IMR-90 (cell line): ENCODE measurements around the gene RHPN2. TPM values are rescaled to one million over a fixed set of nuclear protein-coding genes. Genes with fewer than 3 reads are reported as not detected.
A peak's percentile ranks its signal among the peaks of the same experiment; 100 is the strongest.

Source experiments
- ATAC-seq: fragments of 200-7000 bp; cut with Tn5 transposase; 2 replicates; pipeline ENCODE4 v1.9.1; 2020; ENCODE audit warnings: low read depth, mild to moderate bottlenecking, moderate library complexity
- BruUV-seq: library from RNA; stranded (reverse); fragments of 400-500 nt; replicated peaks from 2 replicates; lab custom pipeline; 2021; lab: Mats Ljungman, UMichigan
- CTCF ChIA-PET: fragments of 300-600 bp; formaldehyde crosslinking; extraction: SDS; loops from one replicate; lab custom pipeline; 2021; ENCODE audit warnings: antibody characterized with exemption; lab: Yijun Ruan, JAX
- POLR2A ChIA-PET: fragments of 300-600 bp; sonication (Branson Sonifier 250); formaldehyde crosslinking; loops from one replicate; lab custom pipeline; 2022; ENCODE audit warnings: antibody characterized with exemption; ENCODE audit not compliant: unreplicated experiment; lab: Charles Lee
- DNase-seq: peaks from one replicate; pipeline ENCODE4 v3.0.0; 2013
- H2AFZ ChIP-seq: replicated peaks from 2 replicates; pipeline ENCODE3; 2013; ENCODE audit warnings: low read length, mild to moderate bottlenecking; ENCODE audit not compliant: poor library complexity
- H2AK5ac ChIP-seq: 2 replicates; pipeline ENCODE4 v1.6.1; 2013; ENCODE audit warnings: low read depth, low read length, inconsistent platforms
- H2AK9ac ChIP-seq: replicated peaks from 2 replicates; pipeline ENCODE3; 2013; ENCODE audit warnings: mild to moderate bottlenecking, low read depth, low read length, moderate library complexity; ENCODE audit not compliant: poor library complexity
- H2BK120ac ChIP-seq: 2 replicates; pipeline ENCODE4 v1.6.1; 2013; ENCODE audit warnings: low read depth, low read length, inconsistent platforms
- H2BK15ac ChIP-seq: 3 replicates; pipeline ENCODE4 v1.6.1; 2013; ENCODE audit warnings: low read depth, low read length, inconsistent platforms
- H2BK20ac ChIP-seq: 2 replicates; pipeline ENCODE4 v1.6.1; 2013; ENCODE audit warnings: low read depth, mild to moderate bottlenecking, inconsistent platforms, low read length, moderate library complexity
- H2BK5ac ChIP-seq: 2 replicates; pipeline ENCODE4 v1.6.1; 2013; ENCODE audit warnings: mild to moderate bottlenecking, low read depth, low read length, inconsistent platforms; ENCODE audit not compliant: poor library complexity, severe bottlenecking
- H3K14ac ChIP-seq: replicated peaks from 2 replicates; pipeline ENCODE4 v1.6.1; 2013; ENCODE audit warnings: low read depth, low read length, inconsistent platforms
- H3K18ac ChIP-seq: 2 replicates; pipeline ENCODE4 v1.6.1; 2013; ENCODE audit warnings: low read depth, low read length, control low read depth
- H3K23ac ChIP-seq: 2 replicates; pipeline ENCODE4 v1.6.1; 2013; ENCODE audit warnings: low read depth, low read length, inconsistent platforms
- H3K27ac ChIP-seq: 2 replicates; pipeline ENCODE4 v1.5.1; 2013; ENCODE audit warnings: mild to moderate bottlenecking, control low read depth, low read length; ENCODE audit not compliant: insufficient read depth
- H3K27me3 ChIP-seq: 2 replicates; pipeline ENCODE4 v1.6.1; 2013; ENCODE audit warnings: low read length; ENCODE audit not compliant: control insufficient read depth, insufficient read depth
- H3K36me3 ChIP-seq: 2 replicates; pipeline ENCODE4 v1.6.1; 2013; ENCODE audit warnings: low read length, mixed read lengths; ENCODE audit not compliant: control insufficient read depth, insufficient read depth
- H3K4ac ChIP-seq: 2 replicates; pipeline ENCODE4 v1.6.1; 2013; ENCODE audit warnings: low read depth, low read length, inconsistent platforms
- H3K4me1 ChIP-seq: 2 replicates; pipeline ENCODE4 v1.6.1; 2013; ENCODE audit warnings: low read length, mixed read lengths; ENCODE audit not compliant: control insufficient read depth, insufficient read depth
- H3K4me2 ChIP-seq: 2 replicates; pipeline ENCODE4 v1.6.1; 2013; ENCODE audit warnings: low read depth, mild to moderate bottlenecking, control low read depth, low read length, moderate library complexity
- H3K4me3 ChIP-seq: 2 replicates; pipeline ENCODE4 v1.5.1; 2013; ENCODE audit warnings: low read depth, mild to moderate bottlenecking, control low read depth, low read length, moderate library complexity; ENCODE audit not compliant: insufficient read depth
- H3K56ac ChIP-seq: 2 replicates; pipeline ENCODE4 v1.6.1; 2013; ENCODE audit warnings: low read length, inconsistent platforms; ENCODE audit not compliant: insufficient read depth; ENCODE audit errors: extremely low read depth
- H3K79me1 ChIP-seq, 2 experiments: 2 replicates each; pipeline ENCODE4 v1.6.1; 2013; ENCODE audit warnings: low read length in 2 of 2, inconsistent platforms in 1 of 2, low read depth in 1 of 2
- H3K9ac ChIP-seq: 2 replicates; pipeline ENCODE4 v1.6.1; 2013; ENCODE audit warnings: low read depth, low read length, control low read depth
- H3K9me1 ChIP-seq: 2 replicates; pipeline ENCODE4 v1.6.1; 2013; ENCODE audit warnings: low read length, inconsistent platforms; ENCODE audit not compliant: insufficient read depth
- H3K9me3 ChIP-seq: 2 replicates; pipeline ENCODE4 v1.6.1; 2013; ENCODE audit warnings: low read length; ENCODE audit not compliant: control insufficient read depth, insufficient read depth
- H4K20me1 ChIP-seq: 2 replicates; pipeline ENCODE4 v1.6.1; 2013; ENCODE audit warnings: low read length, inconsistent platforms; ENCODE audit not compliant: insufficient read depth
- H4K5ac ChIP-seq: 2 replicates; pipeline ENCODE4 v1.6.1; 2013; ENCODE audit warnings: mild to moderate bottlenecking, low read depth, low read length, control low read depth
- H4K8ac ChIP-seq, 2 experiments: 2 replicates each; pipeline ENCODE4 v1.6.1; 2013; ENCODE audit warnings: low read depth in 2 of 2, low read length in 2 of 2, control low read depth in 1 of 2, inconsistent platforms in 1 of 2
- H4K91ac ChIP-seq: 2 replicates; pipeline ENCODE4 v1.6.1; 2013; ENCODE audit warnings: low read depth, low read length, inconsistent platforms; ENCODE audit not compliant: insufficient read depth
- ELK1 ChIP-seq: fragments of 150-350 bp; IDR thresholded peaks from 2 replicates; pipeline ENCODE4 v1.6.1; 2016; ENCODE audit warnings: low read depth, mild to moderate bottlenecking, low read length, moderate library complexity, borderline replicate concordance
- MAFK ChIP-seq: IDR thresholded peaks from 2 replicates; pipeline ENCODE4 v1.6.1; 2012; ENCODE audit warnings: low read depth, low read length, improper control_type of control experiment
- WGBS, 2 experiments: methylation state at CpG; one replicate each; pipeline versions ENCODE4 v1.1.5 to v1.1.7; 2013; ENCODE audit warnings: missing lambda C conversion rate in 2 of 2; ENCODE audit not compliant: insufficient read length in 1 of 2; ENCODE audit errors: extremely low coverage in 2 of 2; 5-methylcytosine and 5-hydroxymethylcytosine counted together
- dilution Hi-C: fragments of 300-500 bp; cut with HindIII; formaldehyde crosslinking; loops from one replicate; pipeline ENCODE4 v1.14.3; 2018; ENCODE audit warnings: low sequenced_read_pairs; ENCODE audit not compliant: unreplicated experiment
- in situ Hi-C: fragments of 300-500 bp; cut with MboI; formaldehyde crosslinking; loops from 3 replicates; pipeline ENCODE4 v1.14.3; 2019; ENCODE audit warnings: low sequenced_read_pairs, inconsistent platforms, mixed read lengths
- intact Hi-C: fragments of 100-400 bp; cut with micrococcal nuclease; formaldehyde crosslinking; loops from 2 replicates; pipeline ENCODE4 v1.10.0; 2022
- polyA plus RNA-seq, 3 experiments: library from polyadenylated mRNA; depleted of rRNA; stranded (reverse); fragments of >200 nt; gene quantifications; 2 replicates each; pipeline ENCODE4 v1.2.3, GENCODE V29; 2012; ENCODE audit warnings: low replicate concordance in 1 of 3
- total RNA-seq: library from RNA; depleted of rRNA; stranded (reverse); fragments of >200 nt; gene quantifications from 2 replicates; pipeline ENCODE4 v1.2.3, GENCODE V29; 2012

RHPN2 gene
- total and polyA plus RNA-seq, 2 of the 4 experiments (the other 2 are of a cell fraction): 2.3 to 4.0 TPM

DNA sequence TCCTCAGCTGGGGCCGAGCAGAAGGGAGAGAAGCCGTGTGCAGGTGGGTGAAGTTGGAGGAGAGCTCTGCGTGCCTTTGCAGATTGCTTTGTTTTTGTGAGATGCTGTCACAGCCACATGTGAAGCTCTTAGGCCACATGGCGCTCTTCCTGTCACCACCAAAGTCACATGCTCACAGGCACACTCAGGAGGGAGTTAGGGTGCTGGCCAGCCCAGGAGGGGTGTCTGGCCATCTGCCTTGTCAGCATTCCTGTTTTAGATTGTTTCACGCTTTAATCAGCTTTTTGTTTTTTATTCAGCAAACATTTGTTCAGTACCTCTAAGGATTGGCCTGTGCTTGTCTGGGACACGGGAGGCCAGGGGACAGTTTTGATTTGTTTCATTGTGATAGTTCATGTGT is 38.2 kb upstream of the RHPN2 start:
- H3K27ac ChIP-seq: no peak overlapping the region
- POLR2A ChIA-PET: no interaction called here
- H3K27me3 ChIP-seq: no peaks in the 10 kb centered on the region
- no peak overlapping the region for H4K5ac ChIP-seq
- H3K9me1 ChIP-seq: no peaks in the 10 kb centered on the region
- H2AK5ac ChIP-seq: no peak overlapping the region
- no peak overlapping the region for H3K18ac ChIP-seq
- no peak overlapping the region for H2BK120ac ChIP-seq
- dilution Hi-C loops (no loop called here), intact Hi-C loops (no loop called here), in situ Hi-C loops (no loop called here)
- no peaks in the 10 kb centered on the region for H3K79me1 ChIP-seq
- 100% methylated on average over 2 of the region's 6 CpGs; no CpG with 5 or more reads in 1 of the 2 experiments for WGBS, 2 experiments
- no peak overlapping the region for H3K4me2 ChIP-seq
- no peak overlapping the region for H3K4ac ChIP-seq
- no peak for DNase-seq
- no peak overlapping the region for H4K8ac ChIP-seq
- no peak overlapping the region for H3K14ac ChIP-seq
- peaks cover 38% of the 10 kb centered on the region for H3K36me3 ChIP-seq
- H2AFZ ChIP-seq: no peak overlapping the region
- no peak overlapping the region for H3K56ac ChIP-seq
- H2BK15ac ChIP-seq: no peak overlapping the region
- no peaks in the 10 kb centered on the region for H3K4me1 ChIP-seq
- no peak for ATAC-seq
- CTCF ChIA-PET: no interaction called here
- H2AK9ac ChIP-seq: no peak overlapping the region
- H3K9me3 ChIP-seq: no peaks in the 10 kb centered on the region
- no TSS peak for BruUV-seq
- TF ChIP-seq ELK1: no peak
- TF ChIP-seq MAFK: peak; percentile 25; the same call in 1 of the 2 replicates
- H3K9ac ChIP-seq: no peak overlapping the region
- no peak overlapping the region for H4K91ac ChIP-seq
- no peak overlapping the region for H3K4me3 ChIP-seq
- no peak overlapping the region for H2BK5ac ChIP-seq
- H2BK20ac ChIP-seq: no peak overlapping the region
- H3K23ac ChIP-seq: no peak overlapping the region
- no peaks in the 10 kb centered on the region for H4K20me1 ChIP-seq
